Pulmonary artery endothelial cell (primary cell): Measurements from ENCODE around the gene IFNK. TPM values are rescaled to one million over a fixed set of nuclear protein-coding genes. Genes with fewer than 3 reads are reported as not detected.

Source experiments
- DNase-seq: peaks from one replicate; pipeline ENCODE4 v3.0.0-alpha.2; 2011; ENCODE audit warnings: low read depth, low spot score
- total RNA-seq: library from RNA; depleted of rRNA; stranded (reverse); fragments of >200 nt; gene quantifications from 2 replicates; pipeline ENCODE4 v1.2.3, GENCODE V29; 2014

The IFNK gene
- total RNA-seq, 1 donor from 2014 or later = not detected

GRCh38 chr9:27538647-27539046 lies 14.6 kb downstream of the IFNK start:
- DNase-seq = no peak

- no peak for DNase-seq
These were observed 15.7 kb downstream of the IFNK start for GRCh38 chr9:27539479-27540441.

DNA sequence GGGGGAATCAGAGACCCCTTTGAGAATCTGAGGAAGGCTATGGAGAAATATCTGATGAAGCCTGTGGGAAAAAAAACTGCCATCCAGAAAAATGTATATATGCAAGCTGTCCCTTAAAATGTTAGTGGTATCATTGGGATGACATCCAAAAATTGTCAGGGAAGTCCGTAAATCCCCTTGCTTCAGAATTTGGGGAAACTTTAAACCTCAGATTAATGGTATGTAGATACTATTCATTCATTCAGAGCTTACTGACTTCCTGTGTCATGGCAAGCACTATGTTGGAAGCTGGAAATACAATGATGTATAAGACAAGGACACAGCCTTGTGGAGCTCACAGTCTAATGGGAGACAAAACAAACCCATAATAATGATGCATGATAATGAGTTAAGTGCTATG lies 16.4 kb downstream of the IFNK start:
- DNase-seq = no peak

- no peak for DNase-seq
These were observed 17.6 kb downstream of the IFNK start for GRCh38 chr9:27541740-27542139.

- DNase-seq = no peak
These were observed 18.4 kb downstream of the IFNK start for GRCh38 chr9:27542508-27542907.

GRCh38 chr9:27545471-27545870 lies 21.4 kb downstream of the IFNK start:
- DNase-seq = no peak

- no peak for DNase-seq
These were observed 24.1 kb downstream of the IFNK start for GRCh38 chr9:27548055-27548741.

GRCh38 chr9:27549196-27549755 lies 25.2 kb downstream of the IFNK start:
- DNase-seq = no peak

- no peak for DNase-seq
These were observed 30.6 kb downstream of the IFNK start for GRCh38 chr9:27554712-27555111.

DNA sequence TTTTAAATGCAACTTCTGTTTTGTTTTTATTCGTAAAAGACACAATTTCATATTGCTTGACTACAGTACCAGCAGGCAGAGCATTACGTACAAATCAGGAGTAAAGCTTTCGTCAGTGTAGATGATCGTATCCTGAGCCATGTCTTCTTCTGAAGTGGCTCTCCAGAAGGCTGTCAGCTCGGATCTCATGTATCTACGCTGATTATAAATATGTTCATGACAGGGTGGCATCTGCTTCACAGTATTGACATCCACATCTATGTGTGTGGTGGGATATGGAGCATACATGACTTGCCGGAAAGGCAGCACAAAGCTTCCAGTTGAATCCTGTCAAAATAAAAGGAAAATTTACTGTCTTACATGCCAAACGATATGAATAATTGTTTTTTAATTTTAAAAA lies 32.4 kb downstream of the IFNK start:
- DNase-seq = no peak

DNA sequence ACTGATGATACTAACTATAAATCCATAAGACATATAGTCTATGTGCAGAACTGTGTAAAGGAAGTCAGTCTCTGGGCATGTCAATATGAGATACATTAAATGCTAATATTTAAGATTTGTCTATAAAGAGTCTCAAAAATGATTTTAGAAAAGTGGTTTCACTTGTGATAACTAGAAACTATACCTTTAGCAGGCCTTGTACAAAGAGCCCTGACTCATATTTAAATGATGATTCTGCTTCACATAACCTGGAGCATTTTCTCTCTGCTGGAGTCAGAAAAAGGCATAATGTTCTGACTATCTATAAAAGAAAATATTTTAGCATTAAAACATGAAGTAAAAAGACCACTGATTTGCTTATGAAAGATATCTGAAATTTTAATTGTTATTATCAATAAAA lies 34.2 kb downstream of the IFNK start:
- DNase-seq = no peak

DNA sequence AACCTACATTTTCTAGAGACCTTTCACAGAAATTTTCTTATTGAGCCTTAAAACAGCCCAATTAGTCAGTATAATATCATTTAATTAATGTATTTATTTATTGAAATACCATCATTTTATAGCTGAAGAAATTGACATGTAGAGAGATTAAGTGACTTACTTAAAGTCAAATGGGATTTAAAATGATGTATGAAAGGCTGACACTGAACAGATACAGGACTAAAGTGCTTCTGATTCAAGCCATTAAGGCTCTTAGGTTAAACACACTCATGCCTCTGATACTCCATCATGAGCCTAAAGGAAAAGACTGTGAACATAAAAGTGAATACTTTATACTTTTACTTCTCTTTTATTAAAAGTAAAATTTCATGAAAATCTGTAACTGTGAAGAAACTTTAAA lies 36.4 kb downstream of the IFNK start:
- DNase-seq = no peak

DNA sequence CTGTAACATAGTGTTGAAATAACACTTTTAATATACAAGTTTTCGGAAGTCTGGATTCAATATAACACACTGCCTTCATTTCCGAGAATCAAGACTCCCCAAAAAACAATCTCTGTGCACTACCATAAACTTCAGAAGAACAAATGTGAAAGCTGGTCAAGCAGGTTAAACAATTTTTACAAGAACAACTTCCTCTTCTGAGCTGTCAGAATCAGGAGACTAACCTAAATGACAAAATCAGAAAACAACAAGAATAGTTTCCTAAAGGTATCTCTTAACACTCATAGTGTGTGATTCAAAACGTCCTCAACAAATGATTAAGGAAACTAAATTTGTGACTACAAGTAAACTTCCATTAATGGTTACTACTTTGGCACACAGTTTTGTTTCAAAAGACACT lies 37.6 kb downstream of the IFNK start:
- no peak for DNase-seq

DNA sequence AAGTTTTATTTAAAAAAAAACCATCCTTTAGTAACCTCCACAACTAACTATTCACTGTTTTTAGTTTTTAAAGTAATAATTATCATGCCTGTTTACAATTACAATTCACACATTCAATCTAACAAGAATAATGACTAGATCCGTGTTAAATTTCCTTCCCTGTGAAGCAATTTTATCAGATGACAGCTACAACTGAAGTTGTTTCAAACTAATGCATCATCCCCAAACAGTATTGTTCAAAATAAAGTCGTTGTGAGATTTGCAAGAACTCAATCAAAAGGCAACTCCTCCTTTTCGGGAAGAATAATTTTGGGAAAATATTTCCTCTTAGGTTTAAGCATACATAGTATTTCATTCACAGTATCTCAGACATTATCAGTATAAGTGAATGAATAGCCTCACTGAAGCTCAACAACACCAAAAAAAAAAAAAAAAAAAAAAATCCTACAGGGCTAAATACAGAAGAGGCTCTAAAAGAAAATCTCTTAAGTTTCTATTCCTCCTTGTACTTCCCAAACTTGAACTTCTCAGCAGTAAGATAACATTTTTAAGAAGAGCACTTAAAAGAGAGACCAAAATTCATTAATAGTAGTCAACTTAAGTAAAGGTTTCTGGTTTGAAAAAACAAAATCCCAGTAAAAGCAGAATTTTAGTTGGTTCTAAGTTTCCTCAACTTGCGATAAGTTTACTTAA lies 39.8 kb downstream of the IFNK start:
- DNase-seq = no peak

- DNase-seq = no peak
These were observed 40.6 kb downstream of the IFNK start for GRCh38 chr9:27564670-27565069.

DNA sequence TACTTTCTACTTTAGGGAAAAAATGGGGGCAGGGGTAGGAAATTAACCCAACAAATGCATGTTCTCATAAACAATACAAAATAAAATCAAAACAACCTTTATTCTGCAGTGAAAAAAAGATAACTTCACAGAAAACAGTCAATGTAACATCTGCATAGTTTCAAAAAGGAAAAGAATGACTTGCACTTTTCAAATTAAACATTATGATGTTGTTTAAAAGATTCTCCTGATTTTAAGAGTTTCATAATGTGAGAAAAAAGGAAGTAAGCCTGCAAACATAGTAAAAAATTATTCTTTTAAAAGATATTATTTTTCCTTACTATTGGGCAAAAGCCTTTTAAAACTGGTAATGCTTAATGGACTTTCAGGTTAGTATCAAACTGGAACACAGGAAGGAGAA lies 41.6 kb downstream of the IFNK start:
- DNase-seq = no peak

DNA sequence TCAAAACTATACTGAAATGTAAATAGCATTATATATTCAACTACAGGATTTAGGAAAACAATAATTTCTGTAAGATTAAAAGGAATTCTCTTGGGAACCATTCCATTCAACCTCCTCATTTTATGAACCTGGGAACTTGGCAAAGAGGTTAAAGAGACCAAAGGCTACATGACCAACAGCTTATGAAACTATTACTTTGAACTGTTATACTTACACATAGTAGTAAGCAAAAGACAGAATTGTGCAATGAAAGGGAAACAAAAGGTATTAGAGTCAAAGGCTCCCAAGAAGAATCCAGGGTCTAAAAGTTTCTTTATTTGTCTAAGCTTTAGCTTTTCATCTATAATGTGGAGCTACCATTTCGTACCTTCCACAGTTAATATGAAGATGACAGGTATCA lies 42.0 kb downstream of the IFNK start:
- DNase-seq = no peak

GRCh38 chr9:27569406-27569805 lies 45.3 kb downstream of the IFNK start:
- DNase-seq = no peak

GRCh38 chr9:27571011-27571410 lies 46.9 kb downstream of the IFNK start:
- no peak for DNase-seq

DNA sequence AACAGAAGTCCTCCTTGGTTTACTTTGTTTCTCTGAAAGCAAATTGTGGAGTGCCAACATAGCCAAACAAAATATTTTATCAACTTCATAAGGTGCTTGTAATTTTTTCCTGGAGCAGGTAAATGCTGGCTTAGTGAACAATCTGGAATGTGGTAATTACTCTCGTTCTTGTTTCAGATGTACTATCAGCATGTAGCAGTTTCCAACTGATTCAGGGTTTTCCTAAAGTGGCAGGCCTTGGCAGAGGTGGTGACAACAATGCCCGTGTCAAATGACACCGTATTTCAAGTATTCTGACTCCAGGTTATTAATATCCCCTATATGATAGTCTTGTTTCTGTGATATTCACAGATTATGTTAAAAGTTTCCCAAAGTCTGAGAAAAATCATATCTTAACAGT lies 48.0 kb downstream of the IFNK start:
- no peak for DNase-seq

- no peak for DNase-seq
These were observed 48.5 kb downstream of the IFNK start for GRCh38 chr9:27572566-27572917.
